ENCODE results near the gene EXOSC6. TPM values are rescaled to one million over a fixed set of nuclear protein-coding genes. Genes with fewer than 3 reads are reported as not detected.
"Not testable (repeated sequence)": the region's sequence is repeated elsewhere in the genome, so short reads cannot be mapped to it uniquely, and the experiment has no call there.

EXOSC6 gene
- total RNA-seq, 1 donor from 2014 or later: 11.3 TPM

GRCh38 chr16:70253291-70254106, 1.8 kb upstream of the EXOSC6 start:
- Histone ChIP-seq H3K9me3 (replicated peaks) (no peaks in the 10 kb centered on the region), H3K27me3 (ENCODE audit: low read depth) (no peaks in the 10 kb centered on the region), H3K4me3 (no peak overlapping the region), H3K4me1 (peaks cover 34% of the 10 kb centered on the region), H3K27ac (replicated peaks) (no peak overlapping the region), H3K36me3 (peaks cover 74% of the 10 kb centered on the region)
- intact Hi-C loops (cut with micrococcal nuclease): no loop called here
- DNase-seq: no peak
- TF ChIP-seq, protein P1, sequence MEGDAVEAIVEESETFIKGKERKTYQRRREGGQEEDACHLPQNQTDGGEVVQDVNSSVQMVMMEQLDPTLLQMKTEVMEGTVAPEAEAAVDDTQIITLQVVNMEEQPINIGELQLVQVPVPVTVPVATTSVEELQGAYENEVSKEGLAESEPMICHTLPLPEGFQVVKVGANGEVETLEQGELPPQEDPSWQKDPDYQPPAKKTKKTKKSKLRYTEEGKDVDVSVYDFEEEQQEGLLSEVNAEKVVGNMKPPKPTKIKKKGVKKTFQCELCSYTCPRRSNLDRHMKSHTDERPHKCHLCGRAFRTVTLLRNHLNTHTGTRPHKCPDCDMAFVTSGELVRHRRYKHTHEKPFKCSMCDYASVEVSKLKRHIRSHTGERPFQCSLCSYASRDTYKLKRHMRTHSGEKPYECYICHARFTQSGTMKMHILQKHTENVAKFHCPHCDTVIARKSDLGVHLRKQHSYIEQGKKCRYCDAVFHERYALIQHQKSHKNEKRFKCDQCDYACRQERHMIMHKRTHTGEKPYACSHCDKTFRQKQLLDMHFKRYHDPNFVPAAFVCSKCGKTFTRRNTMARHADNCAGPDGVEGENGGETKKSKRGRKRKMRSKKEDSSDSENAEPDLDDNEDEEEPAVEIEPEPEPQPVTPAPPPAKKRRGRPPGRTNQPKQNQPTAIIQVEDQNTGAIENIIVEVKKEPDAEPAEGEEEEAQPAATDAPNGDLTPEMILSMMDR (IDR thresholded peaks at IDR 0.05; ENCODE audit: borderline replicate concordance): peak; percentile 56

- H3K4me3 ChIP-seq: no peak overlapping the region
- no peaks in the 10 kb centered on the region for H3K27me3 ChIP-seq (ENCODE audit: low read depth)
- peaks cover 64% of the 10 kb centered on the region for H3K36me3 ChIP-seq
- H3K9me3 ChIP-seq (replicated peaks): no peaks in the 10 kb centered on the region
- H3K4me1 ChIP-seq: peaks cover 28% of the 10 kb centered on the region
- TF ChIP-seq, protein P1 (IDR thresholded peaks at IDR 0.05; ENCODE audit: borderline replicate concordance): no peak
- intact Hi-C loops (cut with micrococcal nuclease): no loop called here
- no peak for DNase-seq
- peak overlapping the region; percentile 92 for H3K27ac ChIP-seq (replicated peaks)
Measured at GRCh38 chr16:70252355-70252988, 732 bp upstream of the EXOSC6 start.

DNA sequence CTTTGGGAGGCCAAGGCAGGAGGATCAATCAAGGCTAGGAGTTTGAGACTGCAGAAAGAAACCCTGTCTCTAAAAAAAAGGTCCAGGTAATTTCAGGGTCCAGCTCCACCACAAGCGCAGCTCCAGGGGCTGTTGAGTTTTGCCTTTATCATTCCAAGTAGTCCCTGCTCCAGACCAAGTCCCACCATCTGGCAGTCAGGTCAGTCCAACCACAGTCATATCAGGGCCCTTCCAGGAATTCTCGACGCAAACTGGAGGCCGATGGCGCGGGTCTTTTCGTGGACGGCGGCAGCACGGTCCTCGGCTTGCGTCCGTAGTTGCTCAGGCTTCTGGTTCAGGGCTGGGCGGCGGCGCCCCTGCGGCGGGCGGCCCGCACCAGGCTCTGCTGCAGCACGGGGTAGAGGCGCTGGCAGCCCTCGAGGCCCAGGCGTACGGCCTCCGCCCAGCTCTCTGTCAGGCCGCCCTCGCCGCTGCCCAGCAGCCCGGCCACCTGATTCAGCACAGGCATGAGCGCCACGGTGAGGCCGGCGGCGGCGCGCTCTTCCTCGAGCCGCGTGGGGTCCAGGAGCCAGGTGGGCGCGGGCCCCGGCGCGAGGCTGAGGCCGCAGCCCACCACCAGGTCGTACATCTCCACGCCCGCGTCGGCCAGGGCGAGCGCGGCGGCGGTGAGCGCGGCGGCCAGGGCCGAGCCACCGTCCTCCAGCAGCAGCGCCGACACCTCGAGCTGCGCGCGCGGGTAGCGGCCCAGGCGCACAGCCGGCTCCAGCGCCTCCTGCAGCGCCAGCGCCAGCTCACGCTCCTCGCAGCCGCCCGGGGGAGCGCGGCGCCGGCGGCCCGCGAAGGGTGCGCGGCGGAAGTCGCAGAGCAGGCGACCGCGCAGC, 752 bp downstream of the EXOSC6 start:
- peaks cover 49% of the 10 kb centered on the region for H3K36me3 ChIP-seq
- DNase-seq: no peak
- TF ChIP-seq, protein P1 (IDR thresholded peaks at IDR 0.05; ENCODE audit: borderline replicate concordance): no peak
- peak overlapping the region; percentile 86 for H3K4me3 ChIP-seq
- H3K27me3 ChIP-seq (ENCODE audit: low read depth): no peaks in the 10 kb centered on the region
- peaks cover 24% of the 10 kb centered on the region for H3K4me1 ChIP-seq
- H3K27ac ChIP-seq (replicated peaks): peak overlapping the region; percentile 92
- intact Hi-C loops (cut with micrococcal nuclease): no loop called here
- H3K9me3 ChIP-seq (replicated peaks): no peaks in the 10 kb centered on the region

- DNase-seq; H3K27ac ChIP-seq (replicated peaks); H3K9me3 ChIP-seq (replicated peaks); intact Hi-C loops (cut with micrococcal nuclease); H3K27me3 ChIP-seq (ENCODE audit: low read depth): not testable (repeated sequence)
- Histone ChIP-seq H3K36me3 (peaks cover 36% of the 10 kb centered on the region), H3K4me1 (peaks cover 24% of the 10 kb centered on the region), H3K4me3 (peak overlapping the region; percentile 86)
Measured at GRCh38 chr16:70249697-70250096, 2.0 kb downstream of the EXOSC6 start.

DNA sequence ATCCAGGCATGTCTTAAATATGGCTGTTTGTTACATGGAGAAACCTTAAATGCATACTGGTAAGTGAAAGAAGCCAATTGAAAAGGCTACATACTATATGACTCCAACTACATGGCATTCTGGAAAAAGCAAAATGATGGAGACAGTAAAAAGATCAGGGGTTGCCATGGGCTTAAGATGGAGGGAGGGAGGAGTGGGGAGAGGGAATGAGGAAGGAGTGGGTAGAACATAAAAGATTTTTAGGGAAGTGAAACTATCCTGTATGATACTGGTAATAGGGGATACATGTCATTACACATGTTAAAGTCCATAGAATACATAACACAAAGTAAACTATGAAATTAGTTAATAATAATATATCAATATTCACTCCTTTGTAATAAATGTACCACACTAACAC, 13.0 kb downstream of the EXOSC6 start:
- DNase-seq; H3K27ac ChIP-seq (replicated peaks); H3K4me3 ChIP-seq; H3K4me1 ChIP-seq; H3K27me3 ChIP-seq (ENCODE audit: low read depth); H3K9me3 ChIP-seq (replicated peaks); intact Hi-C loops (cut with micrococcal nuclease): not testable (repeated sequence)
- peaks cover 31% of the 10 kb centered on the region for H3K36me3 ChIP-seq

DNA sequence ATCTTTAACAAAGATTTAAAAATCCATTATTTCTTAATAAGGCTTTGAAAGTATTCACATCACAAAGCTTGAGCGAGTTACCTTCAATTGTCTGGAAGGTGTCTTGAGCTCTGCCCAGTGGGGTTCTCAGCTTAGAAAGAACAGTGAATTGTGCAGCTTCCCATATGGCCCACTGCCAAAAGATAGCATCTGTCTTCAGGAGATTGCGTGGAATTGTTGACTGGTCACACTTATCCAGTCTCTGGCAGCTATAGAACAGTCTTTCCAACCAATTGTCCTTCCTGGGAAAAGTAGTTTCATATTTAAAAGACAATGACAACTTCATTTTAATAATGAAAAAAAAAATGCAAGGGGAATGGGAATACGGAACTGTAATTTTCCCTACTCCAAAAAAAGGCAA, 19.9 kb downstream of the EXOSC6 start:
- H3K27ac ChIP-seq (replicated peaks); DNase-seq; H3K27me3 ChIP-seq (ENCODE audit: low read depth); H3K4me3 ChIP-seq; H3K4me1 ChIP-seq; H3K9me3 ChIP-seq (replicated peaks); intact Hi-C loops (cut with micrococcal nuclease): not testable (repeated sequence)
- H3K36me3 ChIP-seq: peaks cover 69% of the 10 kb centered on the region

GRCh38 chr16:70226024-70226423, 25.7 kb downstream of the EXOSC6 start:
- H3K9me3 ChIP-seq (replicated peaks); intact Hi-C loops (cut with micrococcal nuclease); H3K27ac ChIP-seq (replicated peaks); H3K4me3 ChIP-seq; H3K27me3 ChIP-seq (ENCODE audit: low read depth); H3K4me1 ChIP-seq; DNase-seq: not testable (repeated sequence)
- H3K36me3 ChIP-seq: peaks cover 35% of the 10 kb centered on the region

- H3K4me3 ChIP-seq; intact Hi-C loops (cut with micrococcal nuclease); H3K4me1 ChIP-seq; H3K9me3 ChIP-seq (replicated peaks); DNase-seq; H3K27me3 ChIP-seq (ENCODE audit: low read depth); H3K27ac ChIP-seq (replicated peaks): not testable (repeated sequence)
- peaks cover 31% of the 10 kb centered on the region for H3K36me3 ChIP-seq
Measured at GRCh38 chr16:70225430-70225829, 26.3 kb downstream of the EXOSC6 start.

DNA sequence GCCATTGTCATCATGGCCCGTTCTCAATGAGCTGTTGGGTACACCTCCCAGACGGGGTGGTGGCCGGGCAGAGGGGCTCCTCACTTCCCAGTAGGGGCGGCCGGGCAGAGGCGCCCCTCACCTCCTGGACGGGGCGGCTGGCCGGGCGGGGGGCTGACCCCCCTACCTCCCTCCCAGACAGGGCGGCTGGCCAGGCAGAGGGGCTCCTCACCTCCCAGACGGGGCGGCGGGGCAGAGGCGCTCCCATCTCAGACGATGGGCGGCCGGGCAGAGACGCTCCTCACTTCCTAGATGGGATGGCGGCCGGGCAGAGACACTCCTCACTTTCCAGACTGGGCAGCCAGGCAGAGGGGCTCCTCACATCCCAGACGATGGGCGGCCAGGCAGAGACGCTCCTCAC, 27.1 kb downstream of the EXOSC6 start:
- H3K27ac ChIP-seq (replicated peaks); H3K4me1 ChIP-seq; DNase-seq; intact Hi-C loops (cut with micrococcal nuclease); H3K27me3 ChIP-seq (ENCODE audit: low read depth); H3K9me3 ChIP-seq (replicated peaks); H3K4me3 ChIP-seq: not testable (repeated sequence)
- H3K36me3 ChIP-seq: peaks cover 31% of the 10 kb centered on the region

DNA sequence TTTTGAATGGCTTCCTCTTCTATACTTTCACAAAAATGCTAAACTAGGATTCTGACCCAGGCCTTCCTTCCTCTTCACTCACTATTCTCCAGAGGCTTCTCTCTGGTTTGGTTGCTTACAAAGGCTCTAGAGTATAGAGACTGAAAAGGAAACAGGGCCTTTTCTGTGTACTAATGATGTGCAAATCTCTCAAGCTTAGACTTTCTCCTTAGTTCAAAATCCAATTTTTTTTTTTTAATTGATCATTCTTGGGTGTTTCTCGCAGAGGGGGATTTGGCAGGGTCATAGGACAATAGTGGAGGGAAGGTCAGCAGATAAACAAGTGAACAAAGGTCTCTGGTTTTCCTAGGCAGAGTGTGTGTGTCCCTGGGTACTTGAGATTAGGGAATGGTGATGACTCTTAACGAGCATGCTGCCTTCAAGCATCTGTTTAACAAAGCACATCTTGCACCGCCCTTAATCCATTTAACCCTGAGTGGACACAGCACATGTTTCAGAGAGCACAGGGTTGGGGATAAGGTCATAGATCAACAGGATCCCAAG, 27.7 kb downstream of the EXOSC6 start:
- intact Hi-C loops (cut with micrococcal nuclease); H3K4me1 ChIP-seq: not testable (repeated sequence)
- peaks cover 31% of the 10 kb centered on the region for H3K36me3 ChIP-seq

More for the DNA sequence above, 27.7 kb downstream of the EXOSC6 start:
- not testable (repeated sequence) for H3K27me3 ChIP-seq (ENCODE audit: low read depth); H3K4me3 ChIP-seq; DNase-seq; H3K9me3 ChIP-seq (replicated peaks)
- peak overlapping the region; percentile 17 for H3K27ac ChIP-seq (replicated peaks)

All from left ventricle myocardium inferior (tissue), 1 donor.